CD4-positive, alpha-beta T cell treated with Interleukin-21 for 1 hour (primary cell): ENCODE data around the gene NUP42.
"Not testable (repeated sequence)": the region's sequence is repeated elsewhere in the genome, so short reads cannot be mapped to it uniquely, and the experiment has no call there.

Experiments used
- DNase-seq: peaks from one replicate; pipeline ENCODE4 v3.0.0-alpha.2; 2020

Gene NUP42

GRCh38 chr7:23181684-23182553, at the start of gene NUP42:
TSS of gene NUP42 (plus strand) at chr7:23182048. CDS start at chr7:23182086, 38 bp downstream.
- peak; percentile 96 for DNase-seq

DNA sequence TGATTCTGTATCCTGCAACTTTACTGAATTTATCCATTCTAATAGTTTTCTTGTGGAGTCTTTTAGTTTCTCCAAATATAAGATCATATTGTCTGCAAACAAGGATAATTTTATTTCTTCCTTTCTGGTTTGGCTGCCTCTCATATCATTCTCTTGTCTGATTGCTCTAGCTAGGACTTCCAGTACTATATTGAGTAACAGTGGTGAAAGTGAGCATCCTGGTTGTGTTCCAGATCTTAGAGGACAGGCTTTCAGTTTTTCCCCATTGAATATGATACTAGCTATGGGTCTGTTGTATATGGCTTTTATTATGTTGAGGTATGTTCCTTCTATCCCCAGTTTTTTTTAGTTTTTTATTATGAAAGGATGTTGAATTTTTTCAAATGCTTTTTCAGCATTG, 48.1 kb upstream of the NUP42 start:
- no peak for DNase-seq

GRCh38 chr7:23135755-23136154, 46.1 kb upstream of the NUP42 start:
- no peak for DNase-seq

DNA sequence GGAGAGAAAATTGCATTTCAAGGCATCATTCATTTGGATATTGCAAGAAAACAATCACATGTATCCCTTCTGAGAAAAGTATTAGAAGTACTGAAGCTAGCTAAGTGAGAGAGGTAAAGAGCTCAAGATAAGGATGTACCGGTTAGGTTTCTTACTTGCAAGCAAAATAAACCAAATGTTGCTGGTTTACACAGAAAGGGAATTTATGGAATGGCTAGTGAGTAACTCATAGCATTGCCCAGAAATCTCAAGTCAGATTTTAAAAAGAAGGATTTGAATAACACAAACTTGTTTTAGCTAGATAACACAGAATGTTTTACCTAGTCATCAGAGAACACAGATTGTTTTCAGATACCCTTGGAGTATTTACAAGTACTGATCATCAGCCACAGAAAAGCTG, 45.6 kb upstream of the NUP42 start:
- DNase-seq: no peak

GRCh38 chr7:23157679-23158078, 24.2 kb upstream of the NUP42 start:
- no peak for DNase-seq

DNA sequence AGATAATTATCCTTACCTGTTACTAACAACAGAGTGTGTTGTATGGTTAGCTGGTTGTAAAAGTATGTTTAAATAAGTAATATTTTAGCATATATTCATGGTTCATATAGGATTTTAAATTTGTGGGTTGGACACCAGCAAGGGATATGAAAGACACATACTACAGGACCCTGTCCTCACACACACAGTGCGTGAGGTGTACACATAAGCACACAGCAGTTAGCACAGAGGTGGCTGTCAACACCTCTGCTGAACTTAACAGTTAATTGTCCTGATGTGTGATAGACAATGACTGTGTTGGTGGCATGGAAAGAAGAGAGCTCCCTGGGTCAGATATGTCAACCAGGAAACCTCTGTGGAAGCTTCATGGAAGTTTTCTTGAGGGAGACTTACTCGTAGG, 23.3 kb upstream of the NUP42 start:
- no peak for DNase-seq

GRCh38 chr7:23161482-23161881, 20.4 kb upstream of the NUP42 start:
- no peak for DNase-seq

- no peak for DNase-seq
These were observed 17.0 kb upstream of the NUP42 start for GRCh38 chr7:23164846-23165245.

GRCh38 chr7:23165316-23165715, 16.5 kb upstream of the NUP42 start:
- no peak for DNase-seq

DNA sequence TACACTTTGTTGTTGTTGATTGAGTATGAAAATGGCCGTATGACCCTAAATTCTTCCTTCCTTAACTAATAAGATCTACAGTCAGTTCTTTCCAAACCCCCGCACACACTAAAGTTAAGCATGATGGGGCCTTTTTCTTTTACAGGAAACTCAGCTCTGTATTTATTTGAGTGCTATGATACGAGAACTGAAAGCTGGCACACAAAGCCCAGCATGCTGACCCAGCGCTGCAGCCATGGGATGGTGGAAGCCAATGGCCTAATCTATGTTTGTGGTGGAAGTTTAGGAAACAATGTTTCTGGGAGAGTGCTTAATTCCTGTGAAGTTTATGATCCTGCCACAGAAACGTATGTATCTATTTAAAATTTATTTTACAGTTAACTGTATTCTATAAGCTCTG, 14.2 kb upstream of the NUP42 start:
- DNase-seq: no peak

GRCh38 chr7:23168111-23168885, 13.6 kb upstream of the NUP42 start:
- no peak for DNase-seq

DNA sequence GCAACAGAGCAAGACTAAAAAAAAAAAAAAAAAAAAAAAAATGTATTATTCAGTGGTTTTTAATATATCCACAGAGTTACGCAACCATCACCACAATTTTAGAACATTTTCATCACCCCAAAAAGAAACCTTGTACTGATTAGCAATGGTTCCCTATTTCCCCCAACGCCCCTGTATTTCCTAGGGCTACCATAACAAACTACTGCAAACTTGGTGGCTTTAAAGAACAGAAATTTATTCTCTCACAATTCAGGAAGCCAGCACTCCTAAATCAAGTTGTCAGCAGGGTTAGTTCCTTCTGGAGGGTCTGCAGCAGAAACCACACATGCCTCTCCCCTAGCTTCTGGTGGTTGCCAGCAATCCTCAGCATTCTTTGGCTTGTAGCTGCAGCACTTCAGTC, 5.9 kb upstream of the NUP42 start:
- DNase-seq: no peak

DNA sequence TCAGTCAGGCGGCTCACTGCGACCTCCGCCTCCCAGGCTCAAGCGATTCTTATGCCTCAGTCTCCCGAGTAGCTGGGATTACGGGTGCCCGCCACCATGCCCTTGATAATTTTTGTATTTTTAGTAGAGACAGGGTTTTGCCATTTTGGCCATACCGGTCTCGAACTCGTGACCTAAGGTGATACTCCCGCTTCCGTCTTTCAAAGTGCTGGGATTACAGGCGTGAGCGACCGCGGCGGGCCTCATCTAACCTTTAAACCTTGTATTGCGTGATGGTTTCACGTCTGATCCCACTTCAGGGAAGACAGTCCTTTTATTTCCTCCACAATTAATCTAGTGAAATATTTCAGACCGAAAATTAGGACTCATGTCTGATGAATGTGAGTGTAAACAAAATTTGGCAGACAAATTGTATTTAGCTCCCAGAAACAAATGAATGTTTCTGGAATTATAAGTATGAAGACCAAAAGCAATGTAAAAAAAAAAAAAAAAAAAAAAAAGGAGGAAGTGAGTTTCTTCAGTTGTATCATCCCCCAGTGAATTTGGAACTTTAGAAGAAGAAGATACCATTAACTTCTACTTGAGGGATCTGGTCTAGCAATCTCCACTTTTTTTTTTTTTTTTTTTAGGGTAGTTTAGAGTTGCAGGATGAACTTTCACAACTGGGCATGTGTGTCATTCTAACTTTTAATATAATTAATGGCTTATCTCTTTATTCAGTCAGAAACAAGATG, 1.6 kb downstream of the NUP42 start:
- DNase-seq: no peak

DNA sequence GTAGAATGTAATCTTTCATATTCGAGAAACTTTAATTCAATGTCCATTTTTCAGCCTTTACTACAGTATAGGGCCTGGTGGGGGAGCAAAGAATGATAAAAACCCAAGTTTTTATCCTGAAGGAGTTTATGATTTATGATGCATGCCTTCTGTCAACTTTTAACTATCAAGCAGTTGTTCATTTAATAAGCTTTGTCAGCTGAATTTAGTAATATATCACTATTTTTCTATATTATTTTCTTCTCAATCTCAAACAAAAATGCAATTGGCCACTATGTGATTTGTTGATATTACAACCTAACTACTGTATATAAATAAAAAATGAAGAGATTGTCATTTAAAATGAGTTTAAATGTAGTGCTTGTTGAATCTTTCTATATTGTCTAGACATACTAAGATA, 2.4 kb downstream of the NUP42 start:
- no peak for DNase-seq

DNA sequence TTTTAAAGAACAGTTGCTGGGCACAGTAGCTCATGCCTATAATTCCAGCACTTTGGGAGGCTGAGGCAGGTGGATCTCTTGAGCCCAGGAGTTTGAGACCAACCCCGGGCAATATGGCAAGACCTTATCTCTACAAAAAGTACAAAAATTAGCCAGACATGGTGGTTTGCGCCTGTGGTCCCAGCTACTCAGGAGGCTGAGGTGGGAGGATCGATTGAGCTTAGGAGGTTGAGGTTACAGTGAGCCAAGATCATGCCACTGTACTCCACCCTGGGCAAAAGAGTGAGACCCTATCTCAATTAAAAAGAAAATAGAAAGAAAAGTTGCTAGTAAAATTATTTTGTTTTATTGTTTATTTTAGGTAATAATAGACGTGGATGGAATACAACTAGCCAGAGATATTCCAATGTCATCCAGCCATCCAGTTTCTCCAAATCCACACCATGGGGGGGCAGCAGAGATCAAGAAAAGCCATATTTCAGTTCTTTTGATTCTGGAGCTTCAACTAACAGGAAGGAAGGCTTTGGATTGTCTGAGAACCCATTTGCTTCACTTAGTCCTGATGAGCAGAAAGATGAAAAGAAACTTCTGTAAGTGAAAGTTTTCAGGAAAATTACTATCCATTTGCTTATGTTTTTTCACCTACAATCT, 3.0 kb downstream of the NUP42 start:
- DNase-seq: no peak

GRCh38 chr7:23185980-23186379, 4.1 kb downstream of the NUP42 start:
- no peak for DNase-seq

- no peak for DNase-seq
These were observed 9.2 kb downstream of the NUP42 start for GRCh38 chr7:23191022-23191421.

DNA sequence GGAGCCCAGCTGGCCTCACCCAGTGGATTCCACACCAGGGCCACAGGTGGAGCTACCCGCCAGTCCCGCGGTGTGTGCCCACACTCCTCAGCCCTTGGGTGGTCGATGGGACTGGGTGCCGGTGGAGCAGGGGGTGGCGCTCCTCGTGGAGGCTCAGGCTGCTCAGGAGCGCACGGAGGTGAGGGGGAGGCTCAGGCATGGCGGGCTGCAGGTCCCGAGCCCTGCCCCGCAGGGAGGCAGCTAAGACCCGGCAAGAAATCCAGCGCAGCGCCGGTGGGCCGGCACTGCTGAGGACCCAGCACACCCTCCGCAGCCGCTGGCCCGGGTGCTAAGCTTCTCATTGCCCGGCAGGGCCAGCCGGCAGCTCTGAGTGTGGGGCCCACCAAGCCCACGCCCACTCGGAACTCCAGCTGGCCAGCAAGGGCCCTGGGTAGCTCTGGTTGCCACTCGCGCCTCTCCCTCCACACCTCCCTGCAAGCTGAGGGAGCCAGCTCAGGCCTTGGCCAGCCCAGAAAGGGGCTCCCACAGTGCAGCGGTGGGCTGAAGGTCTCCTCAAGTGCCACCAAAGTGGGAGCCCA, 11.9 kb downstream of the NUP42 start:
- not testable (repeated sequence) for DNase-seq

DNA sequence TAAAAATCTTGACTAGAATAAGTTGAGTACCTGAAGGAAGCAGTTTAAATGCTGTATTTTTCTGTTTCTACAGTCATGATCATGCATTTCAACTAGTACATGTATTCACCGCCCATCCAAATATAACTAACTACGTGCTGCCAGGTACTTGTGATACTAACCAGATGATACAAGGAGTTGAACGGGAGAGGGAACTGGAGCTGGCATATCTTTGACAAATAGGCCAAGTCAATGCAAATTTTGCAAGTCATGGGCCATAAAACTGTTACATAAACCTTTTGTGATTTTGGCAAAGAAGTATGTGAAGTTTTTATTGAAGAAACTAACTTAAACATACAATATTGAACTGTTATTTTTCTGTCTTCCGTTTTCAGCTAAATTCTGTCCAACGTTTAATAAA, 14.5 kb downstream of the NUP42 start:
- no peak for DNase-seq

DNA sequence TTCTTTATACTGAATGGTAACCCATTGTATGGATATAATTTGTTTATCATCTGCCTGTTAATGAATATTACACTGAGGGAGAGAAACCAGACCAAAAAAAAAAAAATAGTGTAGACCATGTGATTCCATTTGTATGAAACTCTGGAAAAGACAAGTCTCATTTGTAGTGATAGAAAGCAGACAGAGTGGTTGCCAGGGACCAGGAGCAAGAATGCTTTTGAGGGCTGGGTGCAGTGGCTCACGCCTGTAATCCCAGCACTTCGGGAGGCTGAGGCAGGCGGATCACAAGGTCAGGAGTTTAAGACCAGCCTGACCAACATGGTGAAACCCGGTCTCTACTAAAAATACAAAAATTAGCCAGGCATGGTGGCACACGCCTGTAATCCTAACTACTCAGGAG, 15.9 kb downstream of the NUP42 start:
- DNase-seq: not testable (repeated sequence)

DNA sequence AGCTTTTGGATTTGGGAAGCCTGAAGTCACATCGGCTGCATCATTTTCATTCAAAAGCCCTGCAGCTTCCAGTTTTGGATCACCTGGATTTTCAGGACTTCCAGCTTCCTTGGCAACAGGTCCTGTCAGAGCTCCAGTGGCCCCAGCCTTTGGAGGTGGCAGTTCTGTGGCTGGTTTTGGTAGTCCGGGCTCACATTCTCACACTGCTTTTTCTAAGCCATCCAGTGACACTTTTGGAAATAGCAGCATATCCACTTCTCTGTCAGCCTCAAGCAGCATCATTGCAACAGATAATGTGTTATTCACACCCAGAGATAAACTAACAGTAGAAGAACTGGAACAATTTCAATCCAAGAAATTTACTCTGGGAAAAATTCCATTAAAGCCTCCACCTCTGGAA, 18.5 kb downstream of the NUP42 start:
- DNase-seq: no peak

DNA sequence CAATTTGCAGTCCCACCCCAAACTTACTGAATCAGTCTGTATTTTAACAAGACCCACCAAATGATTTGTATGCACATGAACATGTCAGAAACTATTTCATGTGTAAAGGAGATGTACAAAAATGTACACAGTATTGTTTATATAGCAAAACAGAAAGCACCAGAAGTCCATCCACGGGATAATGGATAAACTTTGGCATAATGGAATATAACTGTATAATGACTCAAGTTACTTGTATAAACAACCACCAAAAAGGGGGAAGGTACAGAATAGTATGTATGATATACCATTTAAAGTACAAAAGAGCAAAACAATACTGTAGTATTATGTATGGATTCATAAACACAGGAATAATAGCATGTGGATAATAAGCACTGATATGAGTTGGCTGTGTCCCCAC, 22.4 kb downstream of the NUP42 start:
- DNase-seq: no peak

DNA sequence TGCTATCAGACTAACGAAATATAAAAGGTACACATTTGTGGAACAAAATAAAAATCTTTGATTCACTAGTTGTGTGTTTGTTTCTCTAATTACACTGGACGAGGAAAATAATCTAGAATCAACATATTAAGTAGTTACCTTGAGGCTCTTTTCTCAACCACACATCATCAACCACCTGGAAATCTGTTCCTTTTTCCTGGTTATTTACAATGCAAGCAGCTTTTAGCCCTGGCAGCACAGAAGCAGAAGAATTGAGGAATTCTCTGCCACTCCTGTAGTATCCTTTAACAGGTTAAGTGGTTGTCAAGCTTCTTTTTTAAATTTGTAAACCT, 23.7 kb downstream of the NUP42 start:
- DNase-seq: no peak
